GM12878 (cell line): ENCODE measurements around the gene MDM4. TPM values are rescaled to one million over a fixed set of nuclear protein-coding genes. Genes with fewer than 3 reads are reported as not detected.

Experiments
- BMI1 ChIP-seq: fragments of 450-650 bp; IDR thresholded peaks from 2 replicates; pipeline ENCODE4 v1.6.1; 2016; ENCODE audit warnings: mild to moderate bottlenecking, moderate library complexity, borderline replicate concordance
- MEF2B ChIP-seq: fragments of 450-650 bp; IDR thresholded peaks from 2 replicates; pipeline ENCODE4 v1.6.1; 2018; ENCODE audit warnings: mild to moderate bottlenecking, moderate library complexity; ENCODE audit not compliant: partially characterized antibody, poor library complexity, severe bottlenecking
- POLR2AphosphoS2 ChIP-seq: IDR thresholded peaks from 2 replicates; pipeline ENCODE4 v1.6.1; 2011; ENCODE audit warnings: low read depth, mild to moderate bottlenecking, low read length, improper control_type of control experiment, moderate library complexity
- POU2F2 ChIP-seq: IDR thresholded peaks from 3 replicates; pipeline ENCODE4 v1.6.1; 2011; ENCODE audit warnings: low read depth, mild to moderate bottlenecking, low read length, borderline replicate concordance
- RB1 ChIP-seq: fragments of 450-650 bp; formaldehyde crosslinking; IDR thresholded peaks from 2 replicates; pipeline ENCODE4 v1.6.1; 2017; ENCODE audit warnings: mild to moderate bottlenecking, borderline replicate concordance
- SMC3 ChIP-seq: IDR thresholded peaks from 2 replicates; pipeline ENCODE4 v1.6.1; 2011; ENCODE audit warnings: low read length, improper control_type of control experiment, borderline replicate concordance
- STAT1 ChIP-seq: fragments of 450-650 bp; conservative IDR thresholded peaks from 2 replicates; pipeline ENCODE4 v1.6.1; 2014; ENCODE audit warnings: antibody characterized with exemption, mild to moderate bottlenecking
- TCF12 ChIP-seq: IDR thresholded peaks from 2 replicates; pipeline ENCODE4 v1.6.1; 2011; ENCODE audit warnings: low read depth, mild to moderate bottlenecking, low read length
- ZNF217 ChIP-seq: fragments of 450-650 bp; IDR thresholded peaks from 2 replicates; pipeline ENCODE4 v1.6.1; 2017; ENCODE audit warnings: antibody characterized with exemption, mild to moderate bottlenecking
- ZNF24 ChIP-seq: fragments of 450-650 bp; IDR thresholded peaks from 2 replicates; pipeline ENCODE4 v1.6.1; 2017; ENCODE audit warnings: antibody characterized with exemption, mild to moderate bottlenecking
- polyA plus RNA-seq, 11 experiments: library from polyadenylated mRNA; depleted of rRNA in 4 of 11; unstranded in 6 of 11; stranded (reverse) in 5 of 11; fragments of >200 nt; fragmentation: Nextera tagmentation in 4 of 11; fragmentation: Illumina TruSeq in 1 of 11; extraction: Ambion mirVana in 4 of 11; extraction: Trizol in 1 of 11; gene quantifications; 1 replicate in 1 of 11; 2 replicates in 10 of 11; pipeline versions ENCODE4 v1.2.1 to v1.2.3, GENCODE V29; 2011 to 2016; ENCODE audit warnings: inconsistent platforms in 2 of 11, missing spikeins in 2 of 11, low read depth in 1 of 11
- total RNA-seq, 4 experiments: library from RNA; depleted of rRNA in 3 of 4; stranded (reverse); fragments of >200 nt in 3 of 4; fragmentation: Illumina TruSeq in 1 of 4; extraction: Trizol in 1 of 4; gene quantifications; 2 replicates each; pipeline versions ENCODE4 v1.2.1 to v1.2.3, GENCODE V29; 2013 to 2021
- TF ChIP-seq, protein P1 (sequence below): fragments of 150-350 bp; IDR thresholded peaks from 2 replicates; pipeline ENCODE4 v1.6.1; 2014; ENCODE audit warnings: mild to moderate bottlenecking, low read depth, low read length
- TF ChIP-seq, protein P2 (sequence below): fragments of 450-650 bp; IDR thresholded peaks from 2 replicates; pipeline ENCODE4 v1.6.1; 2017; ENCODE audit warnings: mild to moderate bottlenecking, moderate library complexity
- TF ChIP-seq, protein P3 (sequence below): IDR thresholded peaks from 2 replicates; pipeline ENCODE4 v1.6.1; 2011; ENCODE audit warnings: mild to moderate bottlenecking, low read depth, low read length, moderate library complexity; ENCODE audit not compliant: insufficient replicate concordance
- TF ChIP-seq, protein P4 (sequence below): fragments of 450-650 bp; IDR thresholded peaks from 2 replicates; pipeline ENCODE4 v1.6.1; 2017; ENCODE audit warnings: mild to moderate bottlenecking, moderate library complexity
- TF ChIP-seq, protein P5 (sequence below): IDR thresholded peaks from 2 replicates; pipeline ENCODE4 v1.6.1; 2012; ENCODE audit warnings: low read length, inconsistent platforms

Gene MDM4
- total and polyA plus RNA-seq, 10 of the 15 experiments (the other 5 are each of a cell fraction or from before 2014, with no cell fraction given), result 2.5 to 74.4 (median 22.7) TPM

DNA sequence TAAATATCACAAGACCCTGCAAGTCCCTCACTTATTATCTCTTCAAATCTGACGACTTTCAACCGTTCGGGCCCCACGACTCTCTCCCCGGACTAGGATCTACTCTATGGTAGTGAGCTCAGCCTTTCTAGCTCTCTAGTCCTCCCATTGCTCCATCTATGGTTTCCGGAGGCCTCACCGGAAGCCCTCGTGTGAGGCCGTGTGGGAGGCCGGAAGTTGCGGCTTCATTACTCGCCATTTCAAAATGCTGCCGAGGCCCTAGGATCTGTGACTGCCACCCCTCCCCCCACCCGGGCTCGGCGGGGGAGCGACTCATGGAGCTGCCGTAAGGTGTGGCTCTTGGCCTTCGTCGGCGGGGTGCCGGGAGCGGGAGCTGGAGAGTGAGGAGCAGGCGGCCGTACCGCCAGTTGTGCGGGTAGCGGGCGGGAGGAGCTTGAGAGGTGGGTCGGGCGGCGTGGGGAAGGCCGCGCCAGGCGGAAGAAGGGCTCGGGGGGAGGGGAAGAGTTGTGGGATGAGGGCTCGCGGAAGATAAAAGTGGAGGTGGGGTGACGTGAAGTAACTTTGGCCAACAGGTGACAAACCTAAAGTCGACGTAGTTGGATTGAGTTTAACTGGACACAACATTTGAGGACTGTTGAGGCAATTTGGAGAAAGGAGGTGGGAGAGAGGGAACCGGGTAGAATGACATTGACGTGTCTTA lies at the start of gene MDM4 (continued):
- TF ChIP-seq, protein P1, sequence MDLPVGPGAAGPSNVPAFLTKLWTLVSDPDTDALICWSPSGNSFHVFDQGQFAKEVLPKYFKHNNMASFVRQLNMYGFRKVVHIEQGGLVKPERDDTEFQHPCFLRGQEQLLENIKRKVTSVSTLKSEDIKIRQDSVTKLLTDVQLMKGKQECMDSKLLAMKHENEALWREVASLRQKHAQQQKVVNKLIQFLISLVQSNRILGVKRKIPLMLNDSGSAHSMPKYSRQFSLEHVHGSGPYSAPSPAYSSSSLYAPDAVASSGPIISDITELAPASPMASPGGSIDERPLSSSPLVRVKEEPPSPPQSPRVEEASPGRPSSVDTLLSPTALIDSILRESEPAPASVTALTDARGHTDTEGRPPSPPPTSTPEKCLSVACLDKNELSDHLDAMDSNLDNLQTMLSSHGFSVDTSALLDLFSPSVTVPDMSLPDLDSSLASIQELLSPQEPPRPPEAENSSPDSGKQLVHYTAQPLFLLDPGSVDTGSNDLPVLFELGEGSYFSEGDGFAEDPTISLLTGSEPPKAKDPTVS, result no peak
- TF ChIP-seq POU2F2, result peak; percentile 18; the same call in 2 of the 3 replicates
- TF ChIP-seq, protein P2, sequence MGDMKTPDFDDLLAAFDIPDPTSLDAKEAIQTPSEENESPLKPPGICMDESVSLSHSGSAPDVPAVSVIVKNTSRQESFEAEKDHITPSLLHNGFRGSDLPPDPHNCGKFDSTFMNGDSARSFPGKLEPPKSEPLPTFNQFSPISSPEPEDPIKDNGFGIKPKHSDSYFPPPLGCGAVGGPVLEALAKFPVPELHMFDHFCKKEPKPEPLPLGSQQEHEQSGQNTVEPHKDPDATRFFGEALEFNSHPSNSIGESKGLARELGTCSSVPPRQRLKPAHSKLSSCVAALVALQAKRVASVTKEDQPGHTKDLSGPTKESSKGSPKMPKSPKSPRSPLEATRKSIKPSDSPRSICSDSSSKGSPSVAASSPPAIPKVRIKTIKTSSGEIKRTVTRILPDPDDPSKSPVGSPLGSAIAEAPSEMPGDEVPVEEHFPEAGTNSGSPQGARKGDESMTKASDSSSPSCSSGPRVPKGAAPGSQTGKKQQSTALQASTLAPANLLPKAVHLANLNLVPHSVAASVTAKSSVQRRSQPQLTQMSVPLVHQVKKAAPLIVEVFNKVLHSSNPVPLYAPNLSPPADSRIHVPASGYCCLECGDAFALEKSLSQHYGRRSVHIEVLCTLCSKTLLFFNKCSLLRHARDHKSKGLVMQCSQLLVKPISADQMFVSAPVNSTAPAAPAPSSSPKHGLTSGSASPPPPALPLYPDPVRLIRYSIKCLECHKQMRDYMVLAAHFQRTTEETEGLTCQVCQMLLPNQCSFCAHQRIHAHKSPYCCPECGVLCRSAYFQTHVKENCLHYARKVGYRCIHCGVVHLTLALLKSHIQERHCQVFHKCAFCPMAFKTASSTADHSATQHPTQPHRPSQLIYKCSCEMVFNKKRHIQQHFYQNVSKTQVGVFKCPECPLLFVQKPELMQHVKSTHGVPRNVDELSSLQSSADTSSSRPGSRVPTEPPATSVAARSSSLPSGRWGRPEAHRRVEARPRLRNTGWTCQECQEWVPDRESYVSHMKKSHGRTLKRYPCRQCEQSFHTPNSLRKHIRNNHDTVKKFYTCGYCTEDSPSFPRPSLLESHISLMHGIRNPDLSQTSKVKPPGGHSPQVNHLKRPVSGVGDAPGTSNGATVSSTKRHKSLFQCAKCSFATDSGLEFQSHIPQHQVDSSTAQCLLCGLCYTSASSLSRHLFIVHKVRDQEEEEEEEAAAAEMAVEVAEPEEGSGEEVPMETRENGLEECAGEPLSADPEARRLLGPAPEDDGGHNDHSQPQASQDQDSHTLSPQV, result no peak
- no peak for TF ChIP-seq ZNF217
- peak; percentile 87; the same call in 1 of the 2 replicates for TF ChIP-seq RB1
- TF ChIP-seq TCF12, result peak; percentile 59
- TF ChIP-seq, protein P3, sequence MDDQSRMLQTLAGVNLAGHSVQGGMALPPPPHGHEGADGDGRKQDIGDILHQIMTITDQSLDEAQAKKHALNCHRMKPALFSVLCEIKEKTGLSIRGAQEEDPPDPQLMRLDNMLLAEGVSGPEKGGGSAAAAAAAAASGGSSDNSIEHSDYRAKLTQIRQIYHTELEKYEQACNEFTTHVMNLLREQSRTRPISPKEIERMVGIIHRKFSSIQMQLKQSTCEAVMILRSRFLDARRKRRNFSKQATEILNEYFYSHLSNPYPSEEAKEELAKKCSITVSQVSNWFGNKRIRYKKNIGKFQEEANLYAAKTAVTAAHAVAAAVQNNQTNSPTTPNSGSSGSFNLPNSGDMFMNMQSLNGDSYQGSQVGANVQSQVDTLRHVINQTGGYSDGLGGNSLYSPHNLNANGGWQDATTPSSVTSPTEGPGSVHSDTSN, result peak; percentile 31
- TF ChIP-seq, protein P4, sequence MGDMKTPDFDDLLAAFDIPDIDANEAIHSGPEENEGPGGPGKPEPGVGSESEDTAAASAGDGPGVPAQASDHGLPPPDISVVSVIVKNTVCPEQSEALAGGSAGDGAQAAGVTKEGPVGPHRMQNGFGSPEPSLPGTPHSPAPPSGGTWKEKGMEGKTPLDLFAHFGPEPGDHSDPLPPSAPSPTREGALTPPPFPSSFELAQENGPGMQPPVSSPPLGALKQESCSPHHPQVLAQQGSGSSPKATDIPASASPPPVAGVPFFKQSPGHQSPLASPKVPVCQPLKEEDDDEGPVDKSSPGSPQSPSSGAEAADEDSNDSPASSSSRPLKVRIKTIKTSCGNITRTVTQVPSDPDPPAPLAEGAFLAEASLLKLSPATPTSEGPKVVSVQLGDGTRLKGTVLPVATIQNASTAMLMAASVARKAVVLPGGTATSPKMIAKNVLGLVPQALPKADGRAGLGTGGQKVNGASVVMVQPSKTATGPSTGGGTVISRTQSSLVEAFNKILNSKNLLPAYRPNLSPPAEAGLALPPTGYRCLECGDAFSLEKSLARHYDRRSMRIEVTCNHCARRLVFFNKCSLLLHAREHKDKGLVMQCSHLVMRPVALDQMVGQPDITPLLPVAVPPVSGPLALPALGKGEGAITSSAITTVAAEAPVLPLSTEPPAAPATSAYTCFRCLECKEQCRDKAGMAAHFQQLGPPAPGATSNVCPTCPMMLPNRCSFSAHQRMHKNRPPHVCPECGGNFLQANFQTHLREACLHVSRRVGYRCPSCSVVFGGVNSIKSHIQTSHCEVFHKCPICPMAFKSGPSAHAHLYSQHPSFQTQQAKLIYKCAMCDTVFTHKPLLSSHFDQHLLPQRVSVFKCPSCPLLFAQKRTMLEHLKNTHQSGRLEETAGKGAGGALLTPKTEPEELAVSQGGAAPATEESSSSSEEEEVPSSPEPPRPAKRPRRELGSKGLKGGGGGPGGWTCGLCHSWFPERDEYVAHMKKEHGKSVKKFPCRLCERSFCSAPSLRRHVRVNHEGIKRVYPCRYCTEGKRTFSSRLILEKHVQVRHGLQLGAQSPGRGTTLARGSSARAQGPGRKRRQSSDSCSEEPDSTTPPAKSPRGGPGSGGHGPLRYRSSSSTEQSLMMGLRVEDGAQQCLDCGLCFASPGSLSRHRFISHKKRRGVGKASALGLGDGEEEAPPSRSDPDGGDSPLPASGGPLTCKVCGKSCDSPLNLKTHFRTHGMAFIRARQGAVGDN, result peak; percentile 81; the same call in 1 of the 2 replicates
- TF ChIP-seq ZNF24, result peak; percentile 61; the same call in 1 of the 2 replicates
- TF ChIP-seq SMC3, result no peak; the same call in 1 of the 2 replicates
- peak; percentile 65; the same call in 1 of the 2 replicates for TF ChIP-seq STAT1
- 0 out of 2 replicates have a peak, but pooled peaks have one; percentile 13 for TF ChIP-seq BMI1
- TF ChIP-seq MEF2B, result peak; percentile 48
- TF ChIP-seq, protein P5, sequence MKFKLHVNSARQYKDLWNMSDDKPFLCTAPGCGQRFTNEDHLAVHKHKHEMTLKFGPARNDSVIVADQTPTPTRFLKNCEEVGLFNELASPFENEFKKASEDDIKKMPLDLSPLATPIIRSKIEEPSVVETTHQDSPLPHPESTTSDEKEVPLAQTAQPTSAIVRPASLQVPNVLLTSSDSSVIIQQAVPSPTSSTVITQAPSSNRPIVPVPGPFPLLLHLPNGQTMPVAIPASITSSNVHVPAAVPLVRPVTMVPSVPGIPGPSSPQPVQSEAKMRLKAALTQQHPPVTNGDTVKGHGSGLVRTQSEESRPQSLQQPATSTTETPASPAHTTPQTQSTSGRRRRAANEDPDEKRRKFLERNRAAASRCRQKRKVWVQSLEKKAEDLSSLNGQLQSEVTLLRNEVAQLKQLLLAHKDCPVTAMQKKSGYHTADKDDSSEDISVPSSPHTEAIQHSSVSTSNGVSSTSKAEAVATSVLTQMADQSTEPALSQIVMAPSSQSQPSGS, result peak; percentile 51; the same call in 1 of the 2 replicates
- peak; percentile 77 for TF ChIP-seq POLR2AphosphoS2
